DOHH2 (cell line): ENCODE data around the gene ZBTB40.

Experiments
- EZH2phosphoT487 ChIP-seq: fragments of 200-600 bp; sonication (generic); IDR thresholded peaks from 2 replicates; pipeline ENCODE4 v1.6.1; 2017; ENCODE audit warnings: borderline replicate concordance, mild to moderate bottlenecking, antibody characterized with exemption, low read length, moderate library complexity, mixed read lengths
- TF ChIP-seq, protein P1 (sequence below): fragments of 200-600 bp; sonication (generic); IDR thresholded peaks from one replicate; pipeline ENCODE4 v1.5.1; 2014; ENCODE audit warnings: antibody characterized with exemption, mild to moderate bottlenecking, low read depth, low read length; ENCODE audit not compliant: poor library complexity, severe bottlenecking

DNA sequence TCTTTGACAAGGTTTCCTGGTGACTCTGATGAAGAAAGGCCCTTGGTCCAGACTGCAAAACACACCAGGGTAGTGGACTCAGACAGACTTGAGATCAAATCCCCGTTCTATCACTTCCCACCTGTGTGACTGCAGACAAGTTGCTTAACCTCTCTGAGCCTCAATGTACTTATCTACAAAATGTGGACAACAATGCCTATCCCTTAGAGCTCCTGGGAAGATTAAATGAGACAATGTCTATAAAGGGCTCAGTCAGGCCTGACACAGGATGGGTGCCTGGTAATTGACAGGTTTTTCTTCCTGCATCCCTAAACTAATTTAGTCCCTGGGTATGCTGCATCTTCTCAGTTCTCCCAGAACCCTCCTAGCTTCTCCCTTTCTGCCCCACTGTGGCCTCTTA lies 37.9 kb upstream of the ZBTB40 start:
- TF ChIP-seq, protein P1, sequence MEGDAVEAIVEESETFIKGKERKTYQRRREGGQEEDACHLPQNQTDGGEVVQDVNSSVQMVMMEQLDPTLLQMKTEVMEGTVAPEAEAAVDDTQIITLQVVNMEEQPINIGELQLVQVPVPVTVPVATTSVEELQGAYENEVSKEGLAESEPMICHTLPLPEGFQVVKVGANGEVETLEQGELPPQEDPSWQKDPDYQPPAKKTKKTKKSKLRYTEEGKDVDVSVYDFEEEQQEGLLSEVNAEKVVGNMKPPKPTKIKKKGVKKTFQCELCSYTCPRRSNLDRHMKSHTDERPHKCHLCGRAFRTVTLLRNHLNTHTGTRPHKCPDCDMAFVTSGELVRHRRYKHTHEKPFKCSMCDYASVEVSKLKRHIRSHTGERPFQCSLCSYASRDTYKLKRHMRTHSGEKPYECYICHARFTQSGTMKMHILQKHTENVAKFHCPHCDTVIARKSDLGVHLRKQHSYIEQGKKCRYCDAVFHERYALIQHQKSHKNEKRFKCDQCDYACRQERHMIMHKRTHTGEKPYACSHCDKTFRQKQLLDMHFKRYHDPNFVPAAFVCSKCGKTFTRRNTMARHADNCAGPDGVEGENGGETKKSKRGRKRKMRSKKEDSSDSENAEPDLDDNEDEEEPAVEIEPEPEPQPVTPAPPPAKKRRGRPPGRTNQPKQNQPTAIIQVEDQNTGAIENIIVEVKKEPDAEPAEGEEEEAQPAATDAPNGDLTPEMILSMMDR = no peak
- no peak for TF ChIP-seq EZH2phosphoT487
